Stimulated activated effector memory CD8-positive, alpha-beta T cell treated with anti-CD3 and anti-CD28 coated beads, Interleukin-12 subunit alpha, Interleukin-12 subunit beta, amount 100 ng/mL, for 72 hours (primary cell): ENCODE measurements around the gene TSPAN15.
"Not testable (repeated sequence)": the region's sequence is repeated elsewhere in the genome, so short reads cannot be mapped to it uniquely, and the experiment has no call there.

Experiments
- ATAC-seq: fragments of 150-1000 bp; cut with Tn5 transposase; 2 replicates; pipeline ENCODE4 v1.10.0; 2021
- DNase-seq, 2 donors: peaks; one replicate each; pipeline ENCODE4 v3.0.0; 2021 to 2022; ENCODE audit warnings: low spot score in 2 of 2
- H3K27ac Mint-ChIP-seq: one replicate; pipeline ENCODE4 v1.8.0; 2022; ENCODE audit warnings: mild to moderate bottlenecking, mixed read lengths
- H3K36me3 Mint-ChIP-seq: one replicate; pipeline ENCODE4 v1.8.0; 2022; ENCODE audit warnings: mild to moderate bottlenecking, mixed read lengths
- H3K4me1 Mint-ChIP-seq: one replicate; pipeline ENCODE4 v1.8.0; 2022; ENCODE audit warnings: mixed read lengths
- H3K4me3 Mint-ChIP-seq: one replicate; pipeline ENCODE4 v1.8.0; 2022; ENCODE audit warnings: mild to moderate bottlenecking, mixed read lengths
- H3K9me3 Mint-ChIP-seq: one replicate; pipeline ENCODE4 v1.8.0; 2022; ENCODE audit warnings: mixed read lengths

TSPAN15 gene

GRCh38 chr10:69479240-69480067, 28.2 kb downstream of the TSPAN15 start:
- DNase-seq (no peak), ATAC-seq (no peak)
- Mint-ChIP-seq H3K9me3 (no peaks in the 10 kb centered on the region), H3K4me3 (no peak overlapping the region), H3K36me3 (no peaks in the 10 kb centered on the region), H3K4me1 (no peaks in the 10 kb centered on the region), H3K27ac (no peak overlapping the region)

GRCh38 chr10:69480068-69480412, 28.8 kb downstream of the TSPAN15 start:
- no peak overlapping the region for H3K4me3 Mint-ChIP-seq
- DNase-seq (no peak), ATAC-seq (no peak)
- peak overlapping the region; percentile 48 for H3K27ac Mint-ChIP-seq
- H3K9me3 Mint-ChIP-seq: no peaks in the 10 kb centered on the region
- no peaks in the 10 kb centered on the region for H3K36me3 Mint-ChIP-seq
- H3K4me1 Mint-ChIP-seq: no peaks in the 10 kb centered on the region

GRCh38 chr10:69481305-69481704, 30.0 kb downstream of the TSPAN15 start:
- no peaks in the 10 kb centered on the region for H3K4me1 Mint-ChIP-seq
- no peak overlapping the region for H3K4me3 Mint-ChIP-seq
- H3K27ac Mint-ChIP-seq: peak overlapping the region; percentile 48
- no peaks in the 10 kb centered on the region for H3K9me3 Mint-ChIP-seq
- no peak for DNase-seq
- no peak for ATAC-seq
- no peaks in the 10 kb centered on the region for H3K36me3 Mint-ChIP-seq

GRCh38 chr10:69481811-69482524, 30.7 kb downstream of the TSPAN15 start:
- H3K27ac Mint-ChIP-seq: peak overlapping the region; percentile 48

DNA sequence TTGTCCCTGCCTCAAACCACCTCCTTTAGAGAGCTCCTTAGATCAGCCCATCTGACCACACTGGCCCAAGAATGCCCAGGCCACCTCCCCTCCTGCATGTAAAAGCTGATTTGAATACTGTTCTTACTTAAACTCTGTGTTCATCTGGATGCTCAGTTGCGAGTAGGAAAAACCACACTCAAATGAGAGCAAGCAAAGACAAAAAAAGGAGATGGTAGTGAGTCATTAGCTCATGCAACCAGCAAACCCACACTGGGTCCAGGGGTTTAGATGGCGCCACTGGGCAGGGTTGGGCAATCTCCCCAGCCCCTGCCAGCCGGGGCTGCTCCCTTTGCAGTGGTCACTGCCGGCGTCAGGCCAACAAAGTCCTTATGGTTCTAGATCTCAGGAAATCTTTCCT, 32.7 kb downstream of the TSPAN15 start:
- Mint-ChIP-seq H3K36me3 (no peaks in the 10 kb centered on the region), H3K27ac (peak overlapping the region; percentile 2), H3K9me3 (peaks cover 8% of the 10 kb centered on the region), H3K4me1 (no peaks in the 10 kb centered on the region), H3K4me3 (no peak overlapping the region)
- ATAC-seq (no peak), DNase-seq (no peak)

More at GRCh38 chr10:69481811-69482524, 30.7 kb downstream of the TSPAN15 start:
- H3K4me1 Mint-ChIP-seq: no peaks in the 10 kb centered on the region
- H3K9me3 Mint-ChIP-seq: no peaks in the 10 kb centered on the region
- H3K36me3 Mint-ChIP-seq: no peaks in the 10 kb centered on the region
- DNase-seq (no peak), ATAC-seq (no peak)
- H3K4me3 Mint-ChIP-seq: no peak overlapping the region

GRCh38 chr10:69484736-69485135, 33.5 kb downstream of the TSPAN15 start:
- Mint-ChIP-seq H3K4me1 (no peaks in the 10 kb centered on the region), H3K4me3 (no peak overlapping the region), H3K9me3 (peaks cover 8% of the 10 kb centered on the region), H3K27ac (peak overlapping the region; percentile 72), H3K36me3 (no peaks in the 10 kb centered on the region)
- DNase-seq: no peak
- ATAC-seq: no peak

- no peak overlapping the region for H3K4me3 Mint-ChIP-seq
- DNase-seq (no peak), ATAC-seq (no peak)
- H3K27ac Mint-ChIP-seq: no peak overlapping the region
- no peaks in the 10 kb centered on the region for H3K36me3 Mint-ChIP-seq
- H3K4me1 Mint-ChIP-seq: peaks cover 5% of the 10 kb centered on the region
- H3K9me3 Mint-ChIP-seq: peaks cover 8% of the 10 kb centered on the region
These were observed 35.9 kb downstream of the TSPAN15 start for GRCh38 chr10:69486922-69487730.

DNA sequence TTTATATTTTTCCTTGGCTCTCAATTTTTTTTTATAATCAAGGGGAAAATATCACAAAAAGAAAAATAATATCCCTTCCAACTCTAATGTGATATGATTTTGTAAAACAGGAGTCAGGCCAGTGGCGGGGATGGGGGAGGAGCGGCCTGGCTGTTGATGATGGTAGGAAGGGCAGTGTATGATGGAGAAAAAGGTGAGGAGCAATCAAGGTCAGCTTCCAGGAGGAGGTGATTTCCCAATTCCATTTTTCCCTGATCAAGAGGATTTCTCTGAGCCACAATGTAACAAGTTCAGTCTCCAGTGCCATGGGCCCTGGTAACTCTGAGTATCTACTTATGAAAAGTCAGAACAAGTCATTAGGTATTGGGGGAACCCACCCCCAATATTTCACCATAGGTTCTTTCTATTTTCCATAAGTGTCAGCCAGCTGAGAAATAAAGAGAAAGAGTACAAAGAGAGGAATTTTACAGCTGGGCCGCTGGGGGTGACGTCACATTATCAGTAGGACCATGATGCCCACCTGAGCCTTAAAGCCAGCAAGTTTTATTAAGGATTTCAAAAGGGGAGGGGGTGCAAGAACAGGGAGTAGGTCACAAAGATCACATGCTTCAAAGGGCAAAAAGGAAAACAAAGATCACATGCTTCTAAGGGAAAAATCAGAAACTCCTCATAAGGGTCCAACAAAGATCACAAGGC, 37.0 kb downstream of the TSPAN15 start:
- H3K4me1 Mint-ChIP-seq, H3K9me3 Mint-ChIP-seq, DNase-seq, H3K36me3 Mint-ChIP-seq, H3K27ac Mint-ChIP-seq, H3K4me3 Mint-ChIP-seq, ATAC-seq: not testable (repeated sequence)

GRCh38 chr10:69488856-69489255, 37.6 kb downstream of the TSPAN15 start:
- H3K9me3 Mint-ChIP-seq, DNase-seq, H3K36me3 Mint-ChIP-seq, H3K27ac Mint-ChIP-seq, ATAC-seq, H3K4me1 Mint-ChIP-seq, H3K4me3 Mint-ChIP-seq: not testable (repeated sequence)

DNA sequence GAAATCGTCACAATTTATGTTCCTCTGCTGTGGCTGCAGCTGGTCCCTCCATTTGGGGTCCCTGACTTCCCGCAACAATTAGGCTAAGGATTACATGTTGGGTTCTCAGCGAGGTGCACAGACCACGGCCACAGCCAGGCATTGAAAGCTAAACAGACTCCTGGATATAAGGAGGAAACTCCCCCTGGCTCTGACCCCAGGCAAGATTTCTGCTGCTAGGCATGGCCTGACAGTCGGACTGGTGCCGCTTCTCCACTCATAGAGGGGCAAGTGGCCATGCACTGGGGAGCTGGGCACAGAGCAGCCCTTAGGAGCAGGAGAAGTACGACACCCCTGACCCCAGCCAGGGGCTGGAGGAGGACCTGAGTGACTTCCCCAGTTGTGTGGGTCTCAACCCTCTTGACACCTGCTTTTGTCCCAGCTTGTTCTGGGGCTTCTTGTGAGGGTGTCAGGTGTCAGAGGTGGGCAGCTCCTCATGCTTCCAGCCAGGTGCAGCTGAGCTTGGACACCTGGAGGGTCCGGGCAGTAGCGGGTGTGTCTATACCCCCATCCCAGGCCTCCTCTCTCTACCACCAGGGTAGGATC, 38.3 kb downstream of the TSPAN15 start:
- no peak for ATAC-seq
- no peak for DNase-seq
- Mint-ChIP-seq H3K9me3 (peaks cover 8% of the 10 kb centered on the region), H3K4me1 (peaks cover 9% of the 10 kb centered on the region), H3K27ac (no peak overlapping the region), H3K4me3 (no peak overlapping the region), H3K36me3 (no peaks in the 10 kb centered on the region)

- no peaks in the 10 kb centered on the region for H3K36me3 Mint-ChIP-seq
- peaks cover 8% of the 10 kb centered on the region for H3K9me3 Mint-ChIP-seq
- ATAC-seq (no peak), DNase-seq (no peak)
- H3K4me1 Mint-ChIP-seq: peaks cover 9% of the 10 kb centered on the region
- no peak overlapping the region for H3K27ac Mint-ChIP-seq
- no peak overlapping the region for H3K4me3 Mint-ChIP-seq
These were observed 39.6 kb downstream of the TSPAN15 start for GRCh38 chr10:69490876-69491275.

DNA sequence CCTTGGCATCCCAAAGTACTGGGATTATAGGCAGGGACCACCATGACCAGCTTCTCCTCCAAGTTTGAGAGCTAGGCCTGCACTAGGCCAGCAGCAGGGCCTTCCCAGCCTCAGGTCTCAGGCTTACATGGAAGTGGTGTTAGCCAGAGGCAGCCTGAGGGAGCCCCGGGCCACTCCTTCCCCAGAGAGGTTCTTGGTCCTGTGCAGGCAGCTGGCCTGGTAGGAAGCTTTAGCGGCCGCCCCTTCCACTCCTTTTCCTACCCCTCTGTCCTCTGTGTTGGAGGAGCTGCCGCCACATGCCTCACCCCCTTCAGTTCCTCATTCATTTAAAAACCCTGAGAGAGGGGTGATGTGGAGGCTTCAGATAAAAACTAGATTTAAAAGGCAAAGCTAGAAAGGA, 40.3 kb downstream of the TSPAN15 start:
- H3K4me3 Mint-ChIP-seq: no peak overlapping the region
- H3K36me3 Mint-ChIP-seq: no peaks in the 10 kb centered on the region
- peaks cover 8% of the 10 kb centered on the region for H3K9me3 Mint-ChIP-seq
- H3K4me1 Mint-ChIP-seq: peaks cover 9% of the 10 kb centered on the region
- ATAC-seq (no peak), DNase-seq (no peak)
- H3K27ac Mint-ChIP-seq: peak overlapping the region; percentile 39

GRCh38 chr10:69492091-69492745, 41.0 kb downstream of the TSPAN15 start:
- Mint-ChIP-seq H3K4me1 (peaks cover 9% of the 10 kb centered on the region), H3K27ac (peak overlapping the region; percentile 39)

GRCh38 chr10:69492746-69493462, 41.6 kb downstream of the TSPAN15 start:
- no peak for ATAC-seq
- Mint-ChIP-seq H3K27ac (peak overlapping the region; percentile 29), H3K36me3 (no peaks in the 10 kb centered on the region), H3K4me3 (no peak overlapping the region), H3K4me1 (peaks cover 14% of the 10 kb centered on the region), H3K9me3 (peaks cover 8% of the 10 kb centered on the region)
- no peak for DNase-seq

More at GRCh38 chr10:69492091-69492745, 41.0 kb downstream of the TSPAN15 start:
- Mint-ChIP-seq H3K9me3 (peaks cover 8% of the 10 kb centered on the region), H3K36me3 (no peaks in the 10 kb centered on the region), H3K4me3 (no peak overlapping the region)
- DNase-seq (no peak), ATAC-seq (no peak)
